PC-9 (cell line): ENCODE results near the gene VILL. TPM values are rescaled to one million over a fixed set of nuclear protein-coding genes. Genes with fewer than 3 reads are reported as not detected.

Experiments
- BruUV-seq: library from RNA; stranded (reverse); fragments of 400-500 nt; replicated peaks from 2 replicates; lab custom pipeline; 2021; lab: Mats Ljungman, UMichigan
- CTCF ChIA-PET: fragments of 300-600 bp; sonication (Branson Sonifier 250); formaldehyde crosslinking; loops from one replicate; lab custom pipeline; 2022; ENCODE audit warnings: antibody characterized with exemption; lab: Charles Lee
- POLR2A ChIA-PET: fragments of 300-600 bp; sonication (Branson Sonifier 250); formaldehyde crosslinking; loops from one replicate; lab custom pipeline; 2022; ENCODE audit warnings: antibody characterized with exemption; ENCODE audit not compliant: unreplicated experiment; lab: Charles Lee
- DNase-seq, 2 experiments: peaks; one replicate each; pipeline versions ENCODE4 v3.0.0 to v3.0.0-alpha.2; 2015 to 2022; ENCODE audit warnings: mixed read lengths in 1 of 2
- H2AFZ ChIP-seq: fragments of 200-600 bp; sonication (generic); 2 replicates; pipeline ENCODE4 v1.8.1; 2017; ENCODE audit warnings: antibody characterized with exemption
- H3F3A ChIP-seq: fragments of 200-600 bp; sonication (generic); 2 replicates; pipeline ENCODE4 v1.8.1; 2017; ENCODE audit warnings: antibody characterized with exemption, mild to moderate bottlenecking, low read depth; ENCODE audit not compliant: insufficient read depth
- H3K27ac ChIP-seq: fragments of 200-600 bp; sonication (generic); 2 replicates; pipeline ENCODE4 v1.6.1; 2016; ENCODE audit warnings: mixed run types
- H3K27me3 ChIP-seq: fragments of 200-600 bp; sonication (generic); 2 replicates; pipeline ENCODE4 v1.6.1; 2016; ENCODE audit warnings: low read depth, mixed run types; ENCODE audit not compliant: insufficient read depth
- H3K36me3 ChIP-seq: fragments of 200-600 bp; sonication (generic); 2 replicates; pipeline ENCODE4 v1.6.1; 2016; ENCODE audit warnings: low read depth, mixed run types
- H3K4me1 ChIP-seq: fragments of 200-600 bp; sonication (generic); replicated peaks from 2 replicates; pipeline ENCODE4 v1.6.1; 2016; ENCODE audit warnings: mixed run types; ENCODE audit not compliant: insufficient read depth
- H3K4me2 ChIP-seq: fragments of 200-600 bp; sonication (generic); 2 replicates; pipeline ENCODE4 v1.6.1; 2017; ENCODE audit warnings: mixed run types
- H3K4me3 ChIP-seq: fragments of 200-600 bp; sonication (generic); 2 replicates; pipeline ENCODE4 v1.6.1; 2016; ENCODE audit warnings: mixed run types
- H3K79me2 ChIP-seq: fragments of 200-600 bp; sonication (generic); 2 replicates; pipeline ENCODE4 v1.6.1; 2017; ENCODE audit warnings: low read depth, mixed run types
- H3K9me2 ChIP-seq: fragments of 200-600 bp; sonication (generic); 2 replicates; pipeline ENCODE4 v1.8.1; 2017; ENCODE audit warnings: mild to moderate bottlenecking; ENCODE audit not compliant: insufficient read depth
- H3K9me3 ChIP-seq: fragments of 200-600 bp; sonication (generic); 2 replicates; pipeline ENCODE4 v1.8.1; 2016; ENCODE audit warnings: low read depth; ENCODE audit not compliant: insufficient read depth
- H4K20me1 ChIP-seq: fragments of 200-600 bp; sonication (generic); 2 replicates; pipeline ENCODE4 v1.8.1; 2017; ENCODE audit not compliant: insufficient read depth
- EZH2 ChIP-seq: fragments of 200-600 bp; sonication (generic); IDR thresholded peaks from 2 replicates; pipeline ENCODE4 v1.8.0; 2017; ENCODE audit warnings: antibody characterized with exemption, low read depth
- intact Hi-C: fragments of 100-400 bp; cut with micrococcal nuclease; formaldehyde crosslinking; loops from one replicate; pipeline ENCODE4 v1.10.0; 2022; ENCODE audit not compliant: unreplicated experiment
- total RNA-seq: library from RNA; stranded (reverse); gene quantifications from 2 replicates; pipeline ENCODE4 v1.2.3, GENCODE V29; 2021
- TF ChIP-seq, protein P1 (sequence below): fragments of 200-600 bp; sonication (generic); conservative IDR thresholded peaks from 2 replicates; pipeline ENCODE4 v1.6.1; 2017; ENCODE audit warnings: mixed run types, antibody characterized with exemption, mild to moderate bottlenecking, moderate library complexity

The VILL gene
- total RNA-seq, 1 experiment from 2014 or later: 14.7 TPM

DNA sequence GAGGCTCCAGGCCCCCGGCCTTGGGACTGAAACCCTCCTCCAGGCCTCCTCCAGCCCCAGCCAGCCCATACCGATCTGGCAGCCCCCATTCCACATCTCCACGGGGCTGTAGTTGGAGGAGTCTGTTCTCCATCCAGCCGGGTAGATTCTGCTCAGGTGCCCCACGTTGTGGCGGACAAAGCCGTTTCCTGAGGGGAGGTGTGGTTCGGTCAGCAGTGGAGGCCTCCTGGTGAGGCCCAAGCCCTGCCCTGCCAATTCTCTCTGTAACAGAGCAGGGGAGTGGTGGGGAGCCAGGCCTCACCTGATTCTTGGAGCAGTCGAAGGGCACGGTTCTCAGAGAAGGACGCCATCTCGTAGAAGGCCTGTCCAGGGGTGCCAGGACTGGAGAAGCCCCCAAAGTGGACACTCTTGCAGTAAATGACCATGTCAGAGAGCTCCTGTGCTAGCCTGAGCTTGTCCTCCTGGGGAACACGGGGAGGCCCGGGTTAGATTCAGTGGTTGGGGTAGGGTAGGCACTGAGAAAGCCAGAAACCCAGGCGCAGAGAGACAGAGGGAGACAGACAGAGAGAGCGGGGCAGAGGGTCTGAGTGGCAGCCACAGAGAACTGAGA, 18.5 kb downstream of the VILL start:
- Histone ChIP-seq H3K27me3 (no peaks in the 10 kb centered on the region), H3K27ac (no peak overlapping the region), H3K9me3 (no peaks in the 10 kb centered on the region), H2AFZ (no peak overlapping the region), H3F3A (no peaks in the 10 kb centered on the region), H4K20me1 (no peaks in the 10 kb centered on the region), H3K4me2 (no peak overlapping the region), H3K9me2 (no peaks in the 10 kb centered on the region), H3K4me3 (no peak overlapping the region), H3K4me1 (no peaks in the 10 kb centered on the region), H3K79me2 (no peaks in the 10 kb centered on the region), H3K36me3 (no peaks in the 10 kb centered on the region)
- TF ChIP-seq EZH2: no peak
- BruUV-seq: no TSS peak
- ChIA-PET POLR2A (no interaction called here), CTCF (no interaction called here)
- intact Hi-C loops: loop anchor here (10.0 kb wide), 1 partner anchor 336 kb away; the partner anchor contains the start of gene XYLB
- DNase-seq: no peak

DNA sequence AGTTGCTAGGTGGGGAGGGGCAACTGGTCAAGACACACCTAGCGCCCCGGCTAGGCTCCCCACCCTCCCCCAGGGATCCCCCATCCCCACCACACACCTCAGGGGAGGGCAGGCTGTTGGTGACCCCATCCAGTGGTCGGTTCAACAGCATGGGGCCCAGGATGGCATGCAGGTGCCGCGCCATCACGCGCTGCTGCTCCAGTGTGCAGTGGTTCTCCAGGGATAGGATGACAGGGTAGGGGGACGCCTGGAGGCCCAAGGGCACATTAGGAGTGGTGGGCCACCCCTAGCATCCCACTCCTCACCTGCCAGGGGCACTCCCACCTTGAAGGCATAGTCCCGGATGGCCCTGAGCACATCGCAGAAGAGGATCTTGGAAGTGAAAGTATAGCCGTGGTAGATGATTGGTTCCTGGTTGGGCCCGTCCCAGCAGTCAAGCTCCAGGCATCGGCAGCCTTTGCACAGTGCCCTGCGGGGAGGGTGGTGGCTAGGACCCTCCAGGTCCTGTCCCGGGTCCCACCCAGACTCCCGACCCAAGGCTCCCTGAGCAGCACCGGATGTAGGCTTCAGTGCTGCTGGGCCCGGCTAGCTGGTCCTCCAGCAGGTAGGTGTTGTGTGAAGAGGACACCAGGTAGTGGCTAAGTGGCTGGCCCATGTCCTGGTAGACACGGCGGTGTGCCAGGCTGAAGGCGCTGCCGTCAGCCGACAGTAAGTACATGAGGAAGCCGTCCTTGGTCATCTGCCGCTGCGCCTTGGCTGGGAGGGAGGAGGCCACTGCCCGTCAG, 19.4 kb downstream of the VILL start:
- Histone ChIP-seq H3K79me2 (no peaks in the 10 kb centered on the region), H2AFZ (no peak overlapping the region), H3K27me3 (no peaks in the 10 kb centered on the region), H3K27ac (no peak overlapping the region), H3K9me2 (no peaks in the 10 kb centered on the region), H3K36me3 (no peaks in the 10 kb centered on the region), H3K4me2 (no peak overlapping the region), H3K4me1 (no peaks in the 10 kb centered on the region), H3F3A (no peaks in the 10 kb centered on the region), H4K20me1 (no peaks in the 10 kb centered on the region), H3K4me3 (no peak overlapping the region), H3K9me3 (no peaks in the 10 kb centered on the region)
- POLR2A ChIA-PET: interaction anchor here (0.6 kb wide), 1 partner anchor 36 kb away, joined by 6 read pairs; no protein-coding TSS in a partner anchor
- intact Hi-C loops: loop anchor here (10.0 kb wide), 1 partner anchor 335 kb away; the partner anchor contains the start of gene XYLB
- DNase-seq: no peak
- CTCF ChIA-PET: no interaction called here
- TF ChIP-seq, protein P1, sequence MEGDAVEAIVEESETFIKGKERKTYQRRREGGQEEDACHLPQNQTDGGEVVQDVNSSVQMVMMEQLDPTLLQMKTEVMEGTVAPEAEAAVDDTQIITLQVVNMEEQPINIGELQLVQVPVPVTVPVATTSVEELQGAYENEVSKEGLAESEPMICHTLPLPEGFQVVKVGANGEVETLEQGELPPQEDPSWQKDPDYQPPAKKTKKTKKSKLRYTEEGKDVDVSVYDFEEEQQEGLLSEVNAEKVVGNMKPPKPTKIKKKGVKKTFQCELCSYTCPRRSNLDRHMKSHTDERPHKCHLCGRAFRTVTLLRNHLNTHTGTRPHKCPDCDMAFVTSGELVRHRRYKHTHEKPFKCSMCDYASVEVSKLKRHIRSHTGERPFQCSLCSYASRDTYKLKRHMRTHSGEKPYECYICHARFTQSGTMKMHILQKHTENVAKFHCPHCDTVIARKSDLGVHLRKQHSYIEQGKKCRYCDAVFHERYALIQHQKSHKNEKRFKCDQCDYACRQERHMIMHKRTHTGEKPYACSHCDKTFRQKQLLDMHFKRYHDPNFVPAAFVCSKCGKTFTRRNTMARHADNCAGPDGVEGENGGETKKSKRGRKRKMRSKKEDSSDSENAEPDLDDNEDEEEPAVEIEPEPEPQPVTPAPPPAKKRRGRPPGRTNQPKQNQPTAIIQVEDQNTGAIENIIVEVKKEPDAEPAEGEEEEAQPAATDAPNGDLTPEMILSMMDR: no peak
- no peak for TF ChIP-seq EZH2
- BruUV-seq: no TSS peak

DNA sequence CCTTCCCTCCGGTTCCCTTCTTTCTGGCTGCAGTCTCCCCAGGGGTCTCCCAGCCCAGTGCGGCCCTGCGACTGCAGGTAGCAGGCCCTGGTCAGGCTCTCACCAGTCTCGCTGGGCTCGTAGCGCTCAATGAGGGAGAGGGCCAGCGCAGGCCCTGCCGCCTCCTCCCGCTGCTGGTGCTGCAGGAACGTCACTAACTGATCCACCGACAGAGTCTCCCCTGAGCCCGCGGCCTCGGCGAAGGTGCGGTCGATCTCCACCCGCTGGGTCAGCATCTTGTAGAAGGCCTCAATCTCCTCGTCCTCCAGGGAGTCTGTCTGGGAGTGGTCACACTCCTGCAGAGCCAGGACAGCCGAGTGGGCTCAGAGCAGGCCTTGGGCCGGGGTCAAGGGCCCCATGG, 20.5 kb downstream of the VILL start:
- H3K79me2 ChIP-seq: no peaks in the 10 kb centered on the region
- no TSS peak for BruUV-seq
- H3K4me3 ChIP-seq: no peak overlapping the region
- H3K27ac ChIP-seq: no peak overlapping the region
- H3K4me1 ChIP-seq: no peaks in the 10 kb centered on the region
- intact Hi-C loops: no loop called here
- TF ChIP-seq EZH2: no peak
- TF ChIP-seq, protein P1: no peak
- H3F3A ChIP-seq: no peaks in the 10 kb centered on the region
- H4K20me1 ChIP-seq: no peaks in the 10 kb centered on the region
- POLR2A ChIA-PET: no interaction called here
- H3K9me2 ChIP-seq: no peaks in the 10 kb centered on the region
- H2AFZ ChIP-seq: no peak overlapping the region
- CTCF ChIA-PET: no interaction called here
- no peaks in the 10 kb centered on the region for H3K9me3 ChIP-seq
- no peaks in the 10 kb centered on the region for H3K36me3 ChIP-seq
- H3K4me2 ChIP-seq: no peak overlapping the region
- no peak for DNase-seq
- no peaks in the 10 kb centered on the region for H3K27me3 ChIP-seq
